ENCODE data around the gene CLASP1.

CLASP1 gene

GRCh38 chr2:121415727-121416126 lies 233.5 kb downstream of the CLASP1 start:
- Histone ChIP-seq H4K20me1 (ENCODE audit: insufficient read depth) (no peaks in the 10 kb centered on the region), H3K9ac (no peak overlapping the region), H3K4me2 (no peak overlapping the region), H3K27me3 (ENCODE audit: insufficient read depth, low read depth) (no peaks in the 10 kb centered on the region), H3K4me3 (IDR thresholded peaks at IDR 0.05; ENCODE audit: insufficient read depth, low read depth, low read length) (no peak overlapping the region), H3K36me3 (ENCODE audit: insufficient read depth) (no peaks in the 10 kb centered on the region), H3K27ac (no peak overlapping the region), H3K4me1 (ENCODE audit: low read depth, poor library complexity, severe bottlenecking) (no peaks in the 10 kb centered on the region), H3K79me2 (ENCODE audit: insufficient read depth, low read depth) (no peaks in the 10 kb centered on the region), H2AFZ (ENCODE audit: low read depth) (no peak overlapping the region)
- TF ChIP-seq, protein P1, sequence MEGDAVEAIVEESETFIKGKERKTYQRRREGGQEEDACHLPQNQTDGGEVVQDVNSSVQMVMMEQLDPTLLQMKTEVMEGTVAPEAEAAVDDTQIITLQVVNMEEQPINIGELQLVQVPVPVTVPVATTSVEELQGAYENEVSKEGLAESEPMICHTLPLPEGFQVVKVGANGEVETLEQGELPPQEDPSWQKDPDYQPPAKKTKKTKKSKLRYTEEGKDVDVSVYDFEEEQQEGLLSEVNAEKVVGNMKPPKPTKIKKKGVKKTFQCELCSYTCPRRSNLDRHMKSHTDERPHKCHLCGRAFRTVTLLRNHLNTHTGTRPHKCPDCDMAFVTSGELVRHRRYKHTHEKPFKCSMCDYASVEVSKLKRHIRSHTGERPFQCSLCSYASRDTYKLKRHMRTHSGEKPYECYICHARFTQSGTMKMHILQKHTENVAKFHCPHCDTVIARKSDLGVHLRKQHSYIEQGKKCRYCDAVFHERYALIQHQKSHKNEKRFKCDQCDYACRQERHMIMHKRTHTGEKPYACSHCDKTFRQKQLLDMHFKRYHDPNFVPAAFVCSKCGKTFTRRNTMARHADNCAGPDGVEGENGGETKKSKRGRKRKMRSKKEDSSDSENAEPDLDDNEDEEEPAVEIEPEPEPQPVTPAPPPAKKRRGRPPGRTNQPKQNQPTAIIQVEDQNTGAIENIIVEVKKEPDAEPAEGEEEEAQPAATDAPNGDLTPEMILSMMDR (conservative IDR thresholded peaks at IDR 0.05; ENCODE audit: low read depth, low read length): no peak

DNA sequence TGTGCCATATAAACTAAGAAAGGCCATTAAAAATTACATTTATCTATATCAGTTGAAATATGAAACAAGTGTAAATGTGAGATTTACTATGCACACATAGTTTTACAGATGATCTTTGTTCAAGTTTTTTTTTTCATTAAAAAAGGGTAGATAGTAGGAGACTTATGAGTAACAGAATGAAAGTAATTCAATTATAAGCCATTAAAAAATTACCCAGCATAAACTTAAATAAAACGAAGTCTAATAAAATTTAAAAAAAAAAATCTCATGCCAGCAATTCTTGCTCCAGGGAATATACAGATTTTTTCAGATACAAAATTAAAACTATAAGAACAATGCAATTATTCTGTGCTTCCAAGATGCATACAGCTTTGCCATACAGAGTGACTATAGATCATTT lies 236.9 kb downstream of the CLASP1 start:
- Histone ChIP-seq H3K4me2 (no peak overlapping the region), H2AFZ (ENCODE audit: low read depth) (no peak overlapping the region), H3K4me1 (ENCODE audit: low read depth, poor library complexity, severe bottlenecking) (no peaks in the 10 kb centered on the region), H4K20me1 (ENCODE audit: insufficient read depth) (no peaks in the 10 kb centered on the region), H3K9ac (no peak overlapping the region), H3K27ac (no peak overlapping the region), H3K27me3 (ENCODE audit: insufficient read depth, low read depth) (no peaks in the 10 kb centered on the region), H3K79me2 (ENCODE audit: insufficient read depth, low read depth) (no peaks in the 10 kb centered on the region), H3K36me3 (ENCODE audit: insufficient read depth) (no peaks in the 10 kb centered on the region), H3K4me3 (IDR thresholded peaks at IDR 0.05; ENCODE audit: insufficient read depth, low read depth, low read length) (no peak overlapping the region)
- TF ChIP-seq, protein P1 (conservative IDR thresholded peaks at IDR 0.05; ENCODE audit: low read depth, low read length): no peak

- no peaks in the 10 kb centered on the region for H3K27me3 ChIP-seq (ENCODE audit: insufficient read depth, low read depth)
- no peak overlapping the region for H3K9ac ChIP-seq
- no peak overlapping the region for H3K4me3 ChIP-seq (IDR thresholded peaks at IDR 0.05; ENCODE audit: insufficient read depth, low read depth, low read length)
- TF ChIP-seq, protein P1 (conservative IDR thresholded peaks at IDR 0.05; ENCODE audit: low read depth, low read length): no peak
- H4K20me1 ChIP-seq (ENCODE audit: insufficient read depth): no peaks in the 10 kb centered on the region
- no peaks in the 10 kb centered on the region for H3K4me1 ChIP-seq (ENCODE audit: low read depth, poor library complexity, severe bottlenecking)
- H3K27ac ChIP-seq: no peak overlapping the region
- H2AFZ ChIP-seq (ENCODE audit: low read depth): no peak overlapping the region
- H3K36me3 ChIP-seq (ENCODE audit: insufficient read depth): no peaks in the 10 kb centered on the region
- no peak overlapping the region for H3K4me2 ChIP-seq
- no peaks in the 10 kb centered on the region for H3K79me2 ChIP-seq (ENCODE audit: insufficient read depth, low read depth)
Measured at GRCh38 chr2:121409966-121410365, 239.3 kb downstream of the CLASP1 start.

GRCh38 chr2:121409388-121409787 lies 239.9 kb downstream of the CLASP1 start:
- H2AFZ ChIP-seq (ENCODE audit: low read depth): no peak overlapping the region
- H3K27me3 ChIP-seq (ENCODE audit: insufficient read depth, low read depth): no peaks in the 10 kb centered on the region
- TF ChIP-seq, protein P1 (conservative IDR thresholded peaks at IDR 0.05; ENCODE audit: low read depth, low read length): no peak
- H3K9ac ChIP-seq: no peak overlapping the region
- no peak overlapping the region for H3K27ac ChIP-seq
- H3K79me2 ChIP-seq (ENCODE audit: insufficient read depth, low read depth): no peaks in the 10 kb centered on the region
- H3K4me1 ChIP-seq (ENCODE audit: low read depth, poor library complexity, severe bottlenecking): no peaks in the 10 kb centered on the region
- no peak overlapping the region for H3K4me2 ChIP-seq
- no peak overlapping the region for H3K4me3 ChIP-seq (IDR thresholded peaks at IDR 0.05; ENCODE audit: insufficient read depth, low read depth, low read length)
- no peaks in the 10 kb centered on the region for H4K20me1 ChIP-seq (ENCODE audit: insufficient read depth)
- H3K36me3 ChIP-seq (ENCODE audit: insufficient read depth): no peaks in the 10 kb centered on the region

Data from KMS-11 (cell line).